HL-60 (cell line): Measurements from ENCODE around the gene CYB5A.

Experiments
- DNase-seq, 2 experiments: peaks; one replicate each; pipeline ENCODE4 v3.0.0-alpha.2; 2010 to 2020; ENCODE audit warnings: low read depth in 1 of 2, low spot score in 1 of 2
- H3K27ac ChIP-seq: fragments of 250-450 bp; sonication (Bioruptor Pico); replicated peaks from 2 replicates; pipeline ENCODE4 v1.5.1; 2020; ENCODE audit warnings: mild to moderate bottlenecking, moderate library complexity
- H3K27me3 ChIP-seq: fragments of 250-450 bp; sonication (Bioruptor Pico); 2 replicates; pipeline ENCODE4 v1.5.1; 2021; ENCODE audit warnings: mild to moderate bottlenecking, moderate library complexity; ENCODE audit not compliant: insufficient read depth, poor library complexity, severe bottlenecking
- H3K4me3 ChIP-seq: replicated peaks from 2 replicates; pipeline ENCODE4 v1.5.1; 2011; ENCODE audit warnings: mild to moderate bottlenecking, control low read depth, low read length; ENCODE audit not compliant: insufficient read depth
- GABPA ChIP-seq: IDR thresholded peaks from 2 replicates; pipeline ENCODE4 v1.6.1; 2012; ENCODE audit warnings: low read depth
- POLR2AphosphoS5 ChIP-seq: IDR thresholded peaks from 2 replicates; pipeline ENCODE4 v1.6.1; 2012; ENCODE audit warnings: low read depth
- SPI1 ChIP-seq: IDR thresholded peaks from 2 replicates; pipeline ENCODE4 v1.6.1; 2012; ENCODE audit warnings: low read depth, mild to moderate bottlenecking, borderline replicate concordance
- TF ChIP-seq, protein P1 (sequence below): IDR thresholded peaks from one replicate; pipeline ENCODE4 v1.5.1; 2011; ENCODE audit warnings: low read length, control low read depth, inconsistent platforms; ENCODE audit not compliant: insufficient read depth
- TF ChIP-seq, protein P2 (sequence below): IDR thresholded peaks from 2 replicates; pipeline ENCODE4 v1.6.1; 2012; ENCODE audit warnings: low read depth; ENCODE audit not compliant: insufficient replicate concordance

The CYB5A gene

DNA sequence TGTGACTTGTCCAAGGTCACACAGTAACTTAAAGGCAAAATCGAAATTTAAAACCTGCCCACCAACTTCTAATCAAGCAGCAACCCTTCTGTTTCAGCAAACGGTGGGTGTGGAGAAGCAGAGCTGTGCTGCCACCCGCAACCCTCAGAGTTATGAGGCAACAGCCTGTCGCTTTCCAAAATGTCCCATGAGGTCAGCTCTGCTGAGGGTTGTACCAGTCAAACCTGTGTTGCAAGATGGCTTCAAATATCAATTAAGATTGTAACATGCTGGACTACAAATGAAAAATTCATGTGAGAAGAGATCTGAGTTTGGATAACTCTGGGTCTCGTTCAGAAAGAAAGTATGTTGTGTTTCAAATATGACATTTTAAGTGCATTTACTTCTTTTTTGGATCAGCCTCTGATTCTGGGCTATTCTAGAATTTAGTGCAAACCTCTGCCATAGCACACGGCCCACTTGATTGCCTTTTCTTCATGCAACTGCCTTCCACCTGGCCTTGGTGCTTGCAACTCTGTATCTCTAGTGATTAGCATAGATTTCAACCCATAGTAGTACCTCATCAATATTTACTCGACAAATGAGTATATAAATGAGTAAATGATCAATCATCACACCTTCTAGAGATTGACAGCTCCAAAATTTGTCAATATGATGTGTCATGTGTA, 74.2 kb downstream of the CYB5A start:
- H3K4me3 ChIP-seq: no peak overlapping the region
- DNase-seq: peak; percentile 37 to 64
- no peaks in the 10 kb centered on the region for H3K27me3 ChIP-seq
- no peak overlapping the region for H3K27ac ChIP-seq
- TF ChIP-seq POLR2AphosphoS5 (no peak), SPI1 (no peak), GABPA (no peak)
- TF ChIP-seq, protein P1, sequence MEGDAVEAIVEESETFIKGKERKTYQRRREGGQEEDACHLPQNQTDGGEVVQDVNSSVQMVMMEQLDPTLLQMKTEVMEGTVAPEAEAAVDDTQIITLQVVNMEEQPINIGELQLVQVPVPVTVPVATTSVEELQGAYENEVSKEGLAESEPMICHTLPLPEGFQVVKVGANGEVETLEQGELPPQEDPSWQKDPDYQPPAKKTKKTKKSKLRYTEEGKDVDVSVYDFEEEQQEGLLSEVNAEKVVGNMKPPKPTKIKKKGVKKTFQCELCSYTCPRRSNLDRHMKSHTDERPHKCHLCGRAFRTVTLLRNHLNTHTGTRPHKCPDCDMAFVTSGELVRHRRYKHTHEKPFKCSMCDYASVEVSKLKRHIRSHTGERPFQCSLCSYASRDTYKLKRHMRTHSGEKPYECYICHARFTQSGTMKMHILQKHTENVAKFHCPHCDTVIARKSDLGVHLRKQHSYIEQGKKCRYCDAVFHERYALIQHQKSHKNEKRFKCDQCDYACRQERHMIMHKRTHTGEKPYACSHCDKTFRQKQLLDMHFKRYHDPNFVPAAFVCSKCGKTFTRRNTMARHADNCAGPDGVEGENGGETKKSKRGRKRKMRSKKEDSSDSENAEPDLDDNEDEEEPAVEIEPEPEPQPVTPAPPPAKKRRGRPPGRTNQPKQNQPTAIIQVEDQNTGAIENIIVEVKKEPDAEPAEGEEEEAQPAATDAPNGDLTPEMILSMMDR: no peak

DNA sequence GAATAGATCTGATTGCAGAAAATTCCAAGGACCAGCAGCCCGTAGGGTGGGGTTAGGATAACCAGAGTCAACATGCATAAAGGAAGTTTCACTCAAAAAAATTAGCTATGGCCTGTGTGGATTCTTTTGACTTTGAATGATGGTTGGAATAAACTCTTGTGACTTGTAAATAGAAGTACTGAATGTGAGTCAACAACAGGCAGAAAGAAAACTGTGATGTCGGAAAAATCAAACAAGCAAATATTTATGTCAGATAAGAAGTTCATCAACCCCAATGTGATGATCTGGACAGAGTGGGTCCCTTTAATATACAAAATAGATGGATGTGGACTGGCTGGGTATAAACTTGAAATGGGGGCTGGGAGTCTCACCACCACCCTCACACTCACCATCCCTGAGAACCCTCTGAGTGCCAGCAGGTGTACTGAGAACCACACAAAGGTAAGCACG, 75.1 kb downstream of the CYB5A start:
- Histone ChIP-seq H3K27me3 (no peaks in the 10 kb centered on the region), H3K4me3 (no peak overlapping the region), H3K27ac (no peak overlapping the region)
- no peak for DNase-seq
- TF ChIP-seq POLR2AphosphoS5 (no peak), SPI1 (no peak), GABPA (no peak)
- TF ChIP-seq, protein P2, sequence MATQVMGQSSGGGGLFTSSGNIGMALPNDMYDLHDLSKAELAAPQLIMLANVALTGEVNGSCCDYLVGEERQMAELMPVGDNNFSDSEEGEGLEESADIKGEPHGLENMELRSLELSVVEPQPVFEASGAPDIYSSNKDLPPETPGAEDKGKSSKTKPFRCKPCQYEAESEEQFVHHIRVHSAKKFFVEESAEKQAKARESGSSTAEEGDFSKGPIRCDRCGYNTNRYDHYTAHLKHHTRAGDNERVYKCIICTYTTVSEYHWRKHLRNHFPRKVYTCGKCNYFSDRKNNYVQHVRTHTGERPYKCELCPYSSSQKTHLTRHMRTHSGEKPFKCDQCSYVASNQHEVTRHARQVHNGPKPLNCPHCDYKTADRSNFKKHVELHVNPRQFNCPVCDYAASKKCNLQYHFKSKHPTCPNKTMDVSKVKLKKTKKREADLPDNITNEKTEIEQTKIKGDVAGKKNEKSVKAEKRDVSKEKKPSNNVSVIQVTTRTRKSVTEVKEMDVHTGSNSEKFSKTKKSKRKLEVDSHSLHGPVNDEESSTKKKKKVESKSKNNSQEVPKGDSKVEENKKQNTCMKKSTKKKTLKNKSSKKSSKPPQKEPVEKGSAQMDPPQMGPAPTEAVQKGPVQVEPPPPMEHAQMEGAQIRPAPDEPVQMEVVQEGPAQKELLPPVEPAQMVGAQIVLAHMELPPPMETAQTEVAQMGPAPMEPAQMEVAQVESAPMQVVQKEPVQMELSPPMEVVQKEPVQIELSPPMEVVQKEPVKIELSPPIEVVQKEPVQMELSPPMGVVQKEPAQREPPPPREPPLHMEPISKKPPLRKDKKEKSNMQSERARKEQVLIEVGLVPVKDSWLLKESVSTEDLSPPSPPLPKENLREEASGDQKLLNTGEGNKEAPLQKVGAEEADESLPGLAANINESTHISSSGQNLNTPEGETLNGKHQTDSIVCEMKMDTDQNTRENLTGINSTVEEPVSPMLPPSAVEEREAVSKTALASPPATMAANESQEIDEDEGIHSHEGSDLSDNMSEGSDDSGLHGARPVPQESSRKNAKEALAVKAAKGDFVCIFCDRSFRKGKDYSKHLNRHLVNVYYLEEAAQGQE: no peak
- TF ChIP-seq, protein P1: no peak

DNA sequence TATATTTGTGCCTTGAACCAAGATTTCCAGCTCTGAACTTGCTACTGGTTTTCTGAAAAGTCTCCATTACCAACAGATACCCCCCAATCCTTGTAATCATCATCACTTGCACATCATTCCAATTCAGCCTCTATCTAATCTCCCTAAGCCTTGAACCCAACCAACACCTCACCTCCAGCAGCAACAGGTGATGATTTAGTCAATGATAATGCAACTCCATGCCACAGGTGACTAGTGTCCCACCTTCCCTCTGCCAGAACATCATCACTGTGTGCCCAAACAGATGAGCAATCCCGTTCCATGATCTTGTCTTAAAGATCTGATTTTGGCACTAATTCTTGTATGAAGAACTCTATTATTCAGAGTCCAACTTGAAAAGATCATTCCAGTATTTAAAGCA, 75.9 kb downstream of the CYB5A start:
- no peak for TF ChIP-seq POLR2AphosphoS5
- TF ChIP-seq SPI1: no peak
- TF ChIP-seq, protein P1: no peak
- TF ChIP-seq GABPA: no peak
- TF ChIP-seq, protein P2: no peak
- Histone ChIP-seq H3K4me3 (no peak overlapping the region), H3K27me3 (no peaks in the 10 kb centered on the region), H3K27ac (no peak overlapping the region)
- DNase-seq: no peak
